ENCODE data around the gene BANF2. TPM values are rescaled to one million over a fixed set of nuclear protein-coding genes. Genes with fewer than 3 reads are reported as not detected.

BANF2 gene
- total and polyA plus RNA-seq, 2 of the 13 experiments (the other 11 are each of a cell fraction or from before 2014, with no cell fraction given) = 0.35 TPM; not detected in 1

DNA sequence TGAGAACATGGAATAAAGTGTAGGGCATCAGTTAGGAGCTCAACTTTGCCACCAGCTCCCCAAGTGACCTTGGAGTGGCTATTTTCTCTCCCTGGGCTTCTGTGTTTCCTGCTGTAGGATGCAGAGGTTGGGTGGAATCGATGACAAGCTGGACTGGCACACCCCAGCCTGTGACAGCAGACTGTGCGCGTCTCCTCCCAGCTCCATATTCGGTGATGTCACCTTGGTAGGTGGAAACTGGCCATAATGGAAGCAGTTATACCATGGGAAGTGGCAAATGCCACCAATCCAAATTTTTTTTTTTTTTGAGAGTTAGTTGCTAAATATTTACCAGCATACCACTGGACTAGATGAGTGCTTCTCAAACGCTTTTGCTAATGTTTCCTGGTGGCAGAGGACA lies 85.2 kb downstream of the BANF2 start:
- Histone ChIP-seq H3K9ac (ENCODE audit: insufficient read depth, low read depth, low read length) (no peak overlapping the region), H3K9me3 (ENCODE audit: low read length) (no peaks in the 10 kb centered on the region), H3K4me2 (ENCODE audit: low read depth, low read length) (no peak overlapping the region), H3K4me3 (replicated peaks in 1 of 3; ENCODE audit: insufficient read depth in 1 of 3, low read depth in 2 of 3, low read length in 3 of 3) (no peak overlapping the region), H3K27me3 (ENCODE audit: control insufficient read depth in 1 of 2, insufficient read depth in 2 of 2, low read length in 2 of 2) (peaks cover 6 to 28% of the 10 kb centered on the region in 2 experiments; a peak in 3 of 5 replicates), H3K27ac (ENCODE audit: extremely low read length, insufficient read depth, low read length) (no peak overlapping the region), H3K79me2 (ENCODE audit: insufficient read depth, low read length) (no peaks in the 10 kb centered on the region), H4K20me1 (ENCODE audit: insufficient read depth, low read length) (no peaks in the 10 kb centered on the region), H2AFZ (ENCODE audit: low read length) (no peak overlapping the region), H3K36me3 (replicated peaks in 1 of 2; ENCODE audit: control insufficient read depth in 1 of 2, insufficient read depth in 2 of 2, low read length in 2 of 2) (no peaks in the 10 kb centered on the region), H3K4me1 (ENCODE audit: insufficient read depth, low read length) (peaks cover 55% of the 10 kb centered on the region)
- ChIA-PET POLR2A (interaction anchor here (1.1 to 2.3 kb wide), 3 partner anchors 11 to 103 kb away, joined by 3 to 14 read pairs (median 4); partner anchors contain the start of gene RRBP1), CTCF (ENCODE audit: low intra/inter-chr PET ratio, low total read pairs) (no interaction called here)
- ATAC-seq (no peak), FAIRE-seq (no peak), DNase-seq (ENCODE audit: low spot score) (no peak)
- intact Hi-C loops (cut with micrococcal nuclease; ENCODE audit: unreplicated experiment) = no loop called here
- WGBS (ENCODE audit: low lambda C conversion rate) = 58% methylated on average over 5 of the region's 5 CpGs
- in situ Hi-C loops (cut with HindIII; ENCODE audit: extremely low pct_ligation_motif_present, low pct_unique_long_range_greater_than_20kb) = no loop called here
- BruUV-seq (replicated peaks) = no TSS peak
- no peak for TF ChIP-seq ZNF335 (CRISPR knock-in tag; IDR thresholded peaks at IDR 0.05)
- no peak for TF ChIP-seq ZNF253 (CRISPR knock-in tag; IDR thresholded peaks at IDR 0.05; ENCODE audit: borderline replicate concordance)
- TF ChIP-seq, protein P1, sequence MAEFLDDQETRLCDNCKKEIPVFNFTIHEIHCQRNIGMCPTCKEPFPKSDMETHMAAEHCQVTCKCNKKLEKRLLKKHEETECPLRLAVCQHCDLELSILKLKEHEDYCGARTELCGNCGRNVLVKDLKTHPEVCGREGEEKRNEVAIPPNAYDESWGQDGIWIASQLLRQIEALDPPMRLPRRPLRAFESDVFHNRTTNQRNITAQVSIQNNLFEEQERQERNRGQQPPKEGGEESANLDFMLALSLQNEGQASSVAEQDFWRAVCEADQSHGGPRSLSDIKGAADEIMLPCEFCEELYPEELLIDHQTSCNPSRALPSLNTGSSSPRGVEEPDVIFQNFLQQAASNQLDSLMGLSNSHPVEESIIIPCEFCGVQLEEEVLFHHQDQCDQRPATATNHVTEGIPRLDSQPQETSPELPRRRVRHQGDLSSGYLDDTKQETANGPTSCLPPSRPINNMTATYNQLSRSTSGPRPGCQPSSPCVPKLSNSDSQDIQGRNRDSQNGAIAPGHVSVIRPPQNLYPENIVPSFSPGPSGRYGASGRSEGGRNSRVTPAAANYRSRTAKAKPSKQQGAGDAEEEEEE (CRISPR knock-in tag; IDR thresholded peaks at IDR 0.05; ENCODE audit: borderline replicate concordance) = no peak
- TF ChIP-seq MED8 (CRISPR knock-in tag; IDR thresholded peaks at IDR 0.05; ENCODE audit: insufficient replicate concordance) = no peak
- no peak for TF ChIP-seq ZSCAN30 (CRISPR knock-in tag; IDR thresholded peaks at IDR 0.05)
- TF ChIP-seq, protein P2, sequence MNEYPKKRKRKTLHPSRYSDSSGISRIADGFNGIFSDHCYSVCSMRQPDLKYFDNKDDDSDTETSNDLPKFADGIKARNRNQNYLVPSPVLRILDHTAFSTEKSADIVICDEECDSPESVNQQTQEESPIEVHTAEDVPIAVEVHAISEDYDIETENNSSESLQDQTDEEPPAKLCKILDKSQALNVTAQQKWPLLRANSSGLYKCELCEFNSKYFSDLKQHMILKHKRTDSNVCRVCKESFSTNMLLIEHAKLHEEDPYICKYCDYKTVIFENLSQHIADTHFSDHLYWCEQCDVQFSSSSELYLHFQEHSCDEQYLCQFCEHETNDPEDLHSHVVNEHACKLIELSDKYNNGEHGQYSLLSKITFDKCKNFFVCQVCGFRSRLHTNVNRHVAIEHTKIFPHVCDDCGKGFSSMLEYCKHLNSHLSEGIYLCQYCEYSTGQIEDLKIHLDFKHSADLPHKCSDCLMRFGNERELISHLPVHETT (CRISPR knock-in tag; conservative IDR thresholded peaks at IDR 0.05) = no peak
- no peak for TF ChIP-seq BCL6 (CRISPR knock-in tag; IDR thresholded peaks at IDR 0.05)
- TF ChIP-seq, protein P3, sequence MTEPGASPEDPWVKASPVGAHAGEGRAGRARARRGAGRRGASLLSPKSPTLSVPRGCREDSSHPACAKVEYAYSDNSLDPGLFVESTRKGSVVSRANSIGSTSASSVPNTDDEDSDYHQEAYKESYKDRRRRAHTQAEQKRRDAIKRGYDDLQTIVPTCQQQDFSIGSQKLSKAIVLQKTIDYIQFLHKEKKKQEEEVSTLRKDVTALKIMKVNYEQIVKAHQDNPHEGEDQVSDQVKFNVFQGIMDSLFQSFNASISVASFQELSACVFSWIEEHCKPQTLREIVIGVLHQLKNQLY (CRISPR knock-in tag; IDR thresholded peaks at IDR 0.05) = no peak
- TF ChIP-seq ZNF660 (CRISPR knock-in tag; IDR thresholded peaks at IDR 0.05; ENCODE audit: borderline replicate concordance, low read depth) = no peak
- TF ChIP-seq, protein P4, sequence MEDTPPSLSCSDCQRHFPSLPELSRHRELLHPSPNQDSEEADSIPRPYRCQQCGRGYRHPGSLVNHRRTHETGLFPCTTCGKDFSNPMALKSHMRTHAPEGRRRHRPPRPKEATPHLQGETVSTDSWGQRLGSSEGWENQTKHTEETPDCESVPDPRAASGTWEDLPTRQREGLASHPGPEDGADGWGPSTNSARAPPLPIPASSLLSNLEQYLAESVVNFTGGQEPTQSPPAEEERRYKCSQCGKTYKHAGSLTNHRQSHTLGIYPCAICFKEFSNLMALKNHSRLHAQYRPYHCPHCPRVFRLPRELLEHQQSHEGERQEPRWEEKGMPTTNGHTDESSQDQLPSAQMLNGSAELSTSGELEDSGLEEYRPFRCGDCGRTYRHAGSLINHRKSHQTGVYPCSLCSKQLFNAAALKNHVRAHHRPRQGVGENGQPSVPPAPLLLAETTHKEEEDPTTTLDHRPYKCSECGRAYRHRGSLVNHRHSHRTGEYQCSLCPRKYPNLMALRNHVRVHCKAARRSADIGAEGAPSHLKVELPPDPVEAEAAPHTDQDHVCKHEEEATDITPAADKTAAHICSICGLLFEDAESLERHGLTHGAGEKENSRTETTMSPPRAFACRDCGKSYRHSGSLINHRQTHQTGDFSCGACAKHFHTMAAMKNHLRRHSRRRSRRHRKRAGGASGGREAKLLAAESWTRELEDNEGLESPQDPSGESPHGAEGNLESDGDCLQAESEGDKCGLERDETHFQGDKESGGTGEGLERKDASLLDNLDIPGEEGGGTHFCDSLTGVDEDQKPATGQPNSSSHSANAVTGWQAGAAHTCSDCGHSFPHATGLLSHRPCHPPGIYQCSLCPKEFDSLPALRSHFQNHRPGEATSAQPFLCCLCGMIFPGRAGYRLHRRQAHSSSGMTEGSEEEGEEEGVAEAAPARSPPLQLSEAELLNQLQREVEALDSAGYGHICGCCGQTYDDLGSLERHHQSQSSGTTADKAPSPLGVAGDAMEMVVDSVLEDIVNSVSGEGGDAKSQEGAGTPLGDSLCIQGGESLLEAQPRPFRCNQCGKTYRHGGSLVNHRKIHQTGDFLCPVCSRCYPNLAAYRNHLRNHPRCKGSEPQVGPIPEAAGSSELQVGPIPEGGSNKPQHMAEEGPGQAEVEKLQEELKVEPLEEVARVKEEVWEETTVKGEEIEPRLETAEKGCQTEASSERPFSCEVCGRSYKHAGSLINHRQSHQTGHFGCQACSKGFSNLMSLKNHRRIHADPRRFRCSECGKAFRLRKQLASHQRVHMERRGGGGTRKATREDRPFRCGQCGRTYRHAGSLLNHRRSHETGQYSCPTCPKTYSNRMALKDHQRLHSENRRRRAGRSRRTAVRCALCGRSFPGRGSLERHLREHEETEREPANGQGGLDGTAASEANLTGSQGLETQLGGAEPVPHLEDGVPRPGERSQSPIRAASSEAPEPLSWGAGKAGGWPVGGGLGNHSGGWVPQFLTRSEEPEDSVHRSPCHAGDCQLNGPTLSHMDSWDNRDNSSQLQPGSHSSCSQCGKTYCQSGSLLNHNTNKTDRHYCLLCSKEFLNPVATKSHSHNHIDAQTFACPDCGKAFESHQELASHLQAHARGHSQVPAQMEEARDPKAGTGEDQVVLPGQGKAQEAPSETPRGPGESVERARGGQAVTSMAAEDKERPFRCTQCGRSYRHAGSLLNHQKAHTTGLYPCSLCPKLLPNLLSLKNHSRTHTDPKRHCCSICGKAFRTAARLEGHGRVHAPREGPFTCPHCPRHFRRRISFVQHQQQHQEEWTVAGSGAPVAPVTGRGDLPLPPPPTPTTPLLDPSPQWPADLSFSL (CRISPR knock-in tag; IDR thresholded peaks at IDR 0.05) = no peak
- TF ChIP-seq ZBTB1 (CRISPR knock-in tag; IDR thresholded peaks at IDR 0.05; ENCODE audit: borderline replicate concordance) = no peak
- TF ChIP-seq, protein P5, sequence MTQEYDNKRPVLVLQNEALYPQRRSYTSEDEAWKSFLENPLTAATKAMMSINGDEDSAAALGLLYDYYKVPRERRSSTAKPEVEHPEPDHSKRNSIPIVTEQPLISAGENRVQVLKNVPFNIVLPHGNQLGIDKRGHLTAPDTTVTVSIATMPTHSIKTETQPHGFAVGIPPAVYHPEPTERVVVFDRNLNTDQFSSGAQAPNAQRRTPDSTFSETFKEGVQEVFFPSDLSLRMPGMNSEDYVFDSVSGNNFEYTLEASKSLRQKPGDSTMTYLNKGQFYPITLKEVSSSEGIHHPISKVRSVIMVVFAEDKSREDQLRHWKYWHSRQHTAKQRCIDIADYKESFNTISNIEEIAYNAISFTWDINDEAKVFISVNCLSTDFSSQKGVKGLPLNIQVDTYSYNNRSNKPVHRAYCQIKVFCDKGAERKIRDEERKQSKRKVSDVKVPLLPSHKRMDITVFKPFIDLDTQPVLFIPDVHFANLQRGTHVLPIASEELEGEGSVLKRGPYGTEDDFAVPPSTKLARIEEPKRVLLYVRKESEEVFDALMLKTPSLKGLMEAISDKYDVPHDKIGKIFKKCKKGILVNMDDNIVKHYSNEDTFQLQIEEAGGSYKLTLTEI (CRISPR knock-in tag; conservative IDR thresholded peaks at IDR 0.05) = no peak
- TF ChIP-seq ZNF562 (CRISPR knock-in tag; IDR thresholded peaks at IDR 0.05; ENCODE audit: borderline replicate concordance) = no peak

All from HepG2 (cell line).